OCI-M2 (cell line): Measurements from ENCODE around the gene FRMD4A.

Experiments
- DNase-seq: peaks from one replicate; lab custom pipeline; 2025; ENCODE audit not compliant: unreplicated experiment; lab: John Stamatoyannopoulos, UW

Gene FRMD4A

GRCh38 chr10:13712837-13713581, 617.7 kb downstream of the FRMD4A start:
- DNase-seq = no peak

DNA sequence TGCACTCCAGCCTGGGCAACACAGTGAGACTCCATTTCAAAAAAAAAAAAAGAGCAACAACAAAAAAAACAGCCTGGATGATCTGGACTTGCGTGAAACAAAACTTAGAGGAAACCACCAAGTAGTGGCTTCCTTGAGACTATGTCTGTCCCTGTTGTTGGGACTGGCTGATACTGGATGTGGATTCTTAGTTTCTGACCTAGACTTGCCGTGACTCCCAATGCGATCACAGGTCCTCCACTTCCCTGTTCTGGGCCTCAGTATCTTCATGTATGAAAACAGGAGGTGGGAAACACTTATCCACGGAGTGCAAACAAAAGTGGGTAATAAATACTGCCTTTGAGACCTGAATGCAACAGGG, 618.3 kb downstream of the FRMD4A start:
- no peak for DNase-seq

DNA sequence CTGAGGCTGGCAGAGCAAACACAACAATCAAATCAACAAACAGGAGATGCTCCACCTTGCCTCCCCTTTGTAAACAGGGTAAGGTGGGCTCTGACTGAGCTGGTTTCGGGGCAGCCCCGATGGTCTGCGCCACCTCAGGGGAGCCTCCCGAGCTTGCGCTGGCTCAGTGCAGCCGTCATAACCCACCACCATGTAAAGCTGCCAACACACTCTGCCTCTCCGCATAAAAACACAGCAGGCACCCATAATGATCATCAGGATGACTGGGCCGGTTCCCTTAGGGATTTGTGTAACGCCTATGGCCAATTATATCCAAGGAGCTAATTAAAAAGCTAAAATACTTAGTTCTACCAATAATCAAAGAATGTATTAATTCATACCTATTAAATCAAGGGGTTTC, 619.4 kb downstream of the FRMD4A start:
- DNase-seq = no peak

DNA sequence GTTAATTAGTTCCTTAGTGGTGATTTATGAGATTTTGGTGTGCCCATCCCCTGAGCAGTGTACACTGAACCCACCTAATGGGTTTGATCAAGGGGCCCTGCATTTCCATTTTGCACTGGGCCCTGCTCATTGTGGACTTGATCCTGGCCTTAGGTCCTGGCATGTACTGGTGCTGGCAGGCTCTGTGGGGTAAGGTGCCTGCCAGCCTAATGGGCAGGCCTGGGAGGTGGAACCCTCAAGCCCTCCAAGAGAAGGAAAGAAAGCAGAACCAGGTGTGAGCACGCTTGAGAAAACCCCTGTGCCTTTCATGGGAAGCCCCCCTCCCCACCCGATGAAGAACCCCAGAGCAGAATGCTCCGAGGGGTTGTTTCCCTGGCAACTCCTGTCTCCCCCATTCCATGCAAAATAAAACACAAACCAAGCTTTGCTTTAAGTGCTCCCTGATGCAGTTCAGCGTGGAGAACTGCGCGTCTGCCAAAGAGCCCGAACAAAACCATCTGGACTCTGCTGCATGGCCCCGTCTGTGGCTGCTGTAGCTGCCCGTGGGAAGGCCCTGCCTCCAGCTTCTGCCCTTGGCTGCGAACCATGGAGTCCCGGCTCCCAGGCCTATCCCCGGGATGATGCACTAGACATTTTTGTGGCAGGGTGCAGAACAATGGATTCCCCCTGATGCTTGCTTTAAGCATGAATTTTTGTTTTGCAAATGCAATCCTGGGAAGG, 620.6 kb downstream of the FRMD4A start:
- no peak for DNase-seq

- DNase-seq = no peak
Measured at GRCh38 chr10:13708256-13708990, 622.3 kb downstream of the FRMD4A start.

DNA sequence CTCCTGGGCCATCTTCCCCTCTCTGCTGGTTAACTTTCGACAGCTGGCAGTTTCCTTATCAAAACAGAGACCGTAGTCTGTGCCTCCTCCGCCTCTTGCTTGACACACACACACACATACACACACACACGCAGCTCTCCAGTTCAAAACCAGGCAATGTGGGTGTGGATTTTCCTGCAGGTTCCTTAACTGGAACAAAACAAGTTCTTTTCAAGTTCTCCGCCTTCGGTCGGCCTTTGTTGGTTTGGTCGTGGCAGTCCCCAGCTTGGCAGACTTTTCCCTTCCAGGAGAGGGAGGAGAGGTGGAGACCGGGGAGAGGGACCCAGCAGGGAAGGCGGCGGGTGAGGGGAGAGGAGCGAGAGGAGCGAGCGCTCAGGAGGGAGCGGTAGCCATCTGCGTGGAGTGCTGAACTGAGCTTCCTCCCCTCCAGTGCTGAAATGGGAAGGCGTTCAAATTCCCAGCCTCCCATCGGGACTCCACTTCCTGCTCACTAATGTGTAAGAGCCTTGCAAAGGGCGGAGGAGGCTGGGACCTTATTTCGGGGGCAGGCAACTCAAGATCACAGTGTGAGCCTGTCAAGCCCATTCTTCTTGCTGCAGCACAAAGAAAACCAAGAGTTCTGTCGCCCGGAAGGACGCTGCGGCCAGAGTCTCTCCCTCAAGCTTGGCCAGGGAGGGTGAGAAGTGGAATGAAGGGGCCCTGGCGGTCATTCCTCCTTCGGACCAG, 623.4 kb downstream of the FRMD4A start:
- no peak for DNase-seq

DNA sequence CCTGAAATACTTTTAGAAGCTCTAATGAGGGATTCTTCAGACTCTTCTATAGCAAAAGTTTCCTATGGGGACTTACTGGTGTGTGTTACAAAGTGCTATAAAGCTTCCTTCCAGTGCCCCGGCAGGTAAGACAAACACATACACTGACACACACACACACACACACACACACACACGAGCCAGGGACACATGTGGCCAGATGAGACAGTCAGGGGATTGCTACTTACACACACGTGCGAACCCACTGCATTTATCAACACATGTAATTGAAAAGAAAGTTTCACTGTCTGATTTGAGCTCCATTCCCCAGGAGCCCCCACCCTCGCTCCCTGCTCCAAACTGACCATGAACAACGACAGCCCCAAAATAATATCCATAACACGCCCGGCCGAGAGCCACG, 624.1 kb downstream of the FRMD4A start:
- DNase-seq = no peak

GRCh38 chr10:13706175-13706574, 624.5 kb downstream of the FRMD4A start:
- DNase-seq = no peak

- DNase-seq = peak; percentile 46
Measured at GRCh38 chr10:13705526-13706174, 625.1 kb downstream of the FRMD4A start.

- no peak for DNase-seq
Measured at GRCh38 chr10:13704964-13705363, 625.8 kb downstream of the FRMD4A start.

DNA sequence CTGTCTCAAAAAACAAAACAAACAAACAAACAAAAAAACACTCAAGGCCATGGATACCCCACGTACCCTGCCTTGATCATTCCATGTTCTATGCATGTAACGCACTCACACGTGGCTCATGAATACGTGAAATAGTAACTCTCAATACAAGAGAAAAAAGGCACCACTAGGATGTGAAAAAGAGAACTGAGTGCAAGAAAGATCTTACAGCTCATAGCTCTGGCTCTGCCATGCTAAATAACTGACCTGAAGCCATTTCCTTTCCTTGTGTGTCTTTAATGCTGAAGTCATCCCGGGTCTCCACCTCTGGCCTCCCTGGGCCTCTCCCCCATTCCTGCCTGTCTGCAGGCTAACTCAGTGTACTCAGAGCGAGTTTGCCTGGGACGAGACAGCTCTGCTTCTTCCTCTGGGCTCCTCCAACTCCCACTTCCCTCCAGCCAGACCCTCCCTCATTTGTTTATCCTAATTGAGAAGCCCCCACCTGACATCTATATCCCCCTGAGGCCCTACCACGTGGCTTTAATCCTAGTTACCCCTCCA, 626.7 kb downstream of the FRMD4A start:
- DNase-seq = no peak

DNA sequence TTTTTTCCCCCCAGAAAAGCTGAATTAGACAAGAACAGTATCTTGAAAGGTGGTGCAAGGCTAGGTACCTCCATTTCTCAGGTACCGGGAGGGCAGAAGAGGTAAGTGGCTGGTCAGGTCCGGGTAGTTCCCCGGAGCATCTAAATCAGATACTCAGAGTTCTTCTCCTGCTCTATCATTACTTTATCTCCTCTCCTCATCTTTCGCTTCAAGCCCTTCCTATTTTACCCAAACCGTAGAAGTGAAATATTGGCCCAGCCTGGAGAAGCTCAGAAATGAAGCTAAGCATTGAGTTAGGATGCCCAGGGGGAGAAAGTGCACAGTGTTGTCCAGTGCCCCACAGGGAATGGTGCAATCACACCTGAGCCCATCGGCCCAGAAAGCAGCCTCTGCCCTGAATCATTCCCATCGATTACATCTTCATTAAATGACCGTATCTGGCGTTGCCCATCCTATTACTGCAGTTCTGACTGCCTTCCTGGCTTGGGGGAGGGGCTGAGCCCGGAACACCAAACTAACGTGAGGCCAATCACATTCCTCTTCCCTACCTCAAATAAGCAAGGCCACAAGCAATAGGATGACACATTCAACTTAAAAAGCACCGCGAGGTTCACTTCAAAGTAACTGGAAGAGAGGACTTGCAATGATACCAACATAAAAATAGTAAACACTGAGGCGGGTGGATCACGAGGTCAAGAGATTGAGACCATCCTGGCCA, 627.5 kb downstream of the FRMD4A start:
- DNase-seq = no peak

DNA sequence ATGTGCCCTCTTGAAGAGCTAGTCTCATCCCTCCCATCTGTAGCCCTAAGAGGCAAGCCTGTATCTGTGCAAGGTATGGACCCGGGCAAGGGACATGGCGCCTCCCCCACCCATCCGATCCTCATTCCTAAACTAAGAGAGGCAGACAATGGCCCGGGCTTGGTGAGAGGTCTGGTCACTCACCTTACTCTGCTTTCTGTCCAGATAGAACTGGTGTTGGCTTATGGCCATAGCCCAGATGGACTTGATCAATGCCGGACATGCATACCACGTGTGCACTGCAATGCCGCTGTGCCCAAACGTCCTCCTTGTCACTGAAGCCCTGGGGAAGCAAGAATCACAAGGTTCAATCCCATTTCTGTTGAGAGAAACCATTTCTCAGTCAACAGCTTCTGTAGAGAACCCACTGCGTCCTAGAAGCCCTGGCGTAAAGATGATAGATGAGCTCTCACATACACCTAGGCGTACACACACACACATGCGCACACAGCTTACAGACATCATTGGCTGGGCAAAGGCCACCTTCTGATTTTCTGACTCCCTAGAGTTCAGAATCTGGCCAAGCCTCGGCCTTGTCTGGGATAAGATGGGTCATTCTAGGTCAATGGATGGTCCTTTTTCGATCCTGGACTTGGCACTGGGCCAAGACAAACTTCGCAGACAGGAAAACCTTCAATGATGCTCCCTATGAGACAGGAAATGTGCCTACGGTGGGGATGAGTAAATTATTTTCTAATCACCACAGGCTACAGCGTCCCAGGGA, 629.4 kb downstream of the FRMD4A start:
- no peak for DNase-seq

- DNase-seq = no peak
Measured at GRCh38 chr10:13700473-13701144, 630.1 kb downstream of the FRMD4A start.

- no peak for DNase-seq
Measured at GRCh38 chr10:13699216-13699615, 631.5 kb downstream of the FRMD4A start.

GRCh38 chr10:13698217-13698616, 632.5 kb downstream of the FRMD4A start:
- DNase-seq = no peak

DNA sequence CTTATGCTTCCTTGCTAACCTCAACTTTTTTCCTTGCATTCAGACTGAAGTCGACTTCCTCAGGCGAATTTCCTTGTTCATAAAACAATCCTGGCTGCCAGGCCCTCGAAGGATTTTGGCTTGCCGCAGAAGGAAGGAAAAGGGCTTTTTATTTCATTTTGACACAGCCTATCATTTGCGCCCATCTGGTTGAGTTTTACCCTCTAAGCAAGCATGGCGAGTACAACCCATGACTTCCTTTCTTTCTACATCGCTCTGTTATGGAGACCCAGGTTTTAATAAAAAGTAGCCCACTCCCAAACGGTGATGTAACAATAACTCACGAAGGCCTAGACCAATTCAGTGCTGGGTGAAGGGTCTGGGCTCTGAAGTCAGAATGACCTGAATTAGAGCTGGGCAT, 634.7 kb downstream of the FRMD4A start:
- DNase-seq = no peak

GRCh38 chr10:13695588-13695987, 635.1 kb downstream of the FRMD4A start:
- DNase-seq = no peak
